Left renal pelvis (tissue), 4 donors: ENCODE results near the gene GPRC5A. TPM values are rescaled to one million over a fixed set of nuclear protein-coding genes. Genes with fewer than 3 reads are reported as not detected.
A peak's percentile ranks its signal among the peaks of the same experiment; 100 is the strongest.
"Not testable (repeated sequence)": the region's sequence is repeated elsewhere in the genome, so short reads cannot be mapped to it uniquely, and the experiment has no call there.

Experiments
- DNase-seq, 4 donors: peaks; one replicate each; pipeline ENCODE4 v3.0.0-alpha.2; 2013; ENCODE audit warnings: low read depth in 4 of 4, low spot score in 3 of 4
- polyA plus RNA-seq, 4 donors: library from polyadenylated mRNA; unstranded; fragments of 120-200 nt; gene quantifications; one replicate each; pipeline ENCODE4 v1.2.1, GENCODE V29; 2013; ENCODE audit not compliant: insufficient read length in 4 of 4

GPRC5A gene
- polyA plus RNA-seq: 10 to 100 TPM in 1 of 4 donors, 1 to 10 TPM in 3; 7.0 to 12.4 (median 7.9) TPM

- DNase-seq: peak; percentile 66 to 75 (median 72)
Observed at GRCh38 chr12:12891080-12891880, at the start of gene GPRC5A. TSS of gene GPRC5A (plus strand) at chr12:12891562. CDS start at chr12:12908250, 16,688 bp downstream.

- DNase-seq: no peak
Observed at GRCh38 chr12:12845794-12846243, 45.5 kb upstream of the GPRC5A start.

GRCh38 chr12:12846780-12847179, 44.6 kb upstream of the GPRC5A start:
- DNase-seq: not testable (repeated sequence)

- DNase-seq: no peak
Observed at GRCh38 chr12:12853435-12853834, 37.9 kb upstream of the GPRC5A start.

GRCh38 chr12:12859690-12860089, 31.7 kb upstream of the GPRC5A start:
- DNase-seq: no peak

GRCh38 chr12:12864243-12864642, 27.1 kb upstream of the GPRC5A start:
- no peak for DNase-seq

- DNase-seq: no peak
Observed at GRCh38 chr12:12868477-12869235, 22.7 kb upstream of the GPRC5A start.

DNA sequence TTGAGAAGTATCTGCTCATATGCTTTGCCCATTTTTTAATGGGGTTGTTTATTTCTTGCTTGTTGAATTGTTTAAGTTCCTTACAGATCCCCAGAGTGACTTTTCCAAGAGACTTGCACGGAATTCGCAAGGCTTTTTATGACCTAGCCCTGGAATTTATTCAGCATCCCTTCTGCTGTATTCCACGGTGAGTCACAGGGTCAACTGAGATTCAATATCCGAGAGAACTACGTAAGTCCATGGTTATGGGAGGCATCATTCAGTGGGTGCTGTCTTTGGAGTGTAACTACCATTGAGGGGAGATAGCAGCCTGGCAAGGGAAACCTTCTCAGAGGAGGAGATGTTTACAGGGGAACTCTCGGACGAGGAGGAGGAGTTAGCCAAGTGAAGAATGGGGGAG, 20.9 kb upstream of the GPRC5A start:
- DNase-seq: no peak

GRCh38 chr12:12871587-12872138, 19.7 kb upstream of the GPRC5A start:
- no peak for DNase-seq

DNA sequence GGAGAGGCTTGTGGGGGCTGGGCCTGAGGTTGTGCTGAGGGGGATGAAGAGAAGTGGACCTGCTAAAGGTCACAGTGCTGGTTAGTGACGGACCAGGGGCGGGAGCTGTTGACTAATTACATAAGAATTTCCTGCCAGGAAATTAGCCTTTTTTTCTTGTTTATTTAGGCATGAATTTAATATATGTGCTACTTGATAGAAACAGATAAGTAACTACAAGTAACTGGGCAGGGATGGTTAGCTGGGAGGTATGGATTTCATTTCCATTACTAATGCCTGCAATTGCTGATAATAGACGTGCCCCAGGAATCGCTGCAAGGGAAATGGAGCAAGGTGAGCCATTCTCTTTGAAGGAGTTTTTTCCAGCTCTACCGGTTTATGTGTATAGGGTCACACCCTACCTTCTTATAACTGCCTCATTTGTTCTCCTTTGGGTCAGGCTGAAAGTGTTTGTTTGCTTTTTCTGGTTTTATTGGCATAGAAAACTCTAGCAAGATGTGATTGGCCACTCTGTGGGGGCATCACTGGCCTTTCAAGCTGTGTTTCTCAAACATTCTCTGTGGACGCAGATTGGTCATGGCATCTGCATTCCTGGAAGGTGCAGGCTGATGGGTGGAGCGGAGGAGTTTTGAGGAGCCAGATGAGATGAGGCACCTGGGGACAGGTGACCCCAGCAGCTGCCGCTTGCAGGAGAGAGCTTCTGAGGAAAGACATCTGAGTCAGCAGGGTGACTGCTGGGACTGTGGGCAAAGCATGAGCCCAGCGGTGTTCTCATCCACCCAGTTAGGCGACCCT, 19.0 kb upstream of the GPRC5A start:
- DNase-seq: no peak

DNA sequence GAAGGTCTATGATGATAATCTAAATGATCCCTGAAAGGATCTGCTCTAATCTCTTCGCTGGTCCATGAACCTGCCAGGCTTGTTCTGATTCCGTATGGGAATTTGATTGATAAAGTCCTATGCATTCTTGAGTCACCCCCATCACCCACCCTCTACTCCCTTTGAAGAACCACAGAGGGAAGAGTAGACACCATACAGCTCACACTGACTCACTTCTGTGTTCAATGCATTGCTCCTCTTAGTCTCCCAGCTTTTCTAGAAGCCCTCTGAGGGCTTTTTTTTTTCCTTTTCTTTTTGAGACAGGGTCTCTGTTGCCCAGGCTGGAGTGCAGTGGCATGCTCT, 18.5 kb upstream of the GPRC5A start:
- DNase-seq: no peak

- DNase-seq: no peak
Observed at GRCh38 chr12:12874029-12874428, 17.3 kb upstream of the GPRC5A start.

DNA sequence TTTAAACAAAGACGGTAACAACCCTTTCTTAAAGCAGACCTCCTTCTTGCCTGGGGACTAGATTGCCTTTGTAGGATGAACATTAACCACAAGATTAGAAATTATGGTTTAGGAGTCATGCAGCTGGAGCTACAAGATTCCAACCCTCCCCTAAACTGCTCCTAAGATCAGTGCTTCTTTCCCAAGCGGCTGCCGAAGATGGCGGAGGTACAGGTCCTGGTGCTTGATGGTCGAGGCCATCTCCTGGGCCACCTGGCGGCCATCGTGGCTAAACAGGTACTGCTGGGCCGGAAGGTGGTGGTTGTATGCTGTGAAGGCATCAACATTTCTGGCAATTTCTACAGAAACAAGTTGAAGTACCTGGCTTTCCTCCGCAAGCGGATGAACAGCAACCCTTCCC, 16.1 kb upstream of the GPRC5A start:
- DNase-seq: not testable (repeated sequence)

DNA sequence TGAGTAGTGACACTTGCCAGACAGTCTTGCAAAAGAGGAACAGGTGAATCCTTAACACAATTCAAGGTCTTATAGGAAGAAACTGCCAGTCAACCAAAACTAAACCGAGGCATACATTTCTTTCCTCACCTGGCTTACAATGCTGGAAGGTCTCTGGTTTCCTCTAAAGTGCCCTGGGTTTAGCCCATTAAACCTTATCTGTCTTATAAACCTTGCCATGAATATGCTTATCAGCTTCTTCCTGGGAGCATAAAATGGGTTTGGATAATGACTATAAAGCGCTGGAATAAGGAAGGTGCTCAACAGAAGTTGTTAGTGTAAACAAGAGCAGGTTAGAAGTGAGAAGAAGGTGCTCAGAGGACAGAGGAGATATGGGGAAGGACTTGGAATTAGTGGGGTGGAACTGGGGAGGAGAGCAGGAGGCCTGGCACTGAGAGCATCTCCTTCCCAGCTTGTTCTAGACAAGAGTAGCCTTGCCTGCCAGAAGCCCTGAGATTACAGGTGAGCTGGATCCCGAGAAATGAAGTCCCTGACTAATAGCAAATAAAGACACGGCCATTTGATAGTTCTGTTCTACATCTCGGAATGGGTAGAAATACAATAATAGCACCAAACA, 14.1 kb upstream of the GPRC5A start:
- DNase-seq: no peak

GRCh38 chr12:12877781-12878455, 13.4 kb upstream of the GPRC5A start:
- DNase-seq: no peak

DNA sequence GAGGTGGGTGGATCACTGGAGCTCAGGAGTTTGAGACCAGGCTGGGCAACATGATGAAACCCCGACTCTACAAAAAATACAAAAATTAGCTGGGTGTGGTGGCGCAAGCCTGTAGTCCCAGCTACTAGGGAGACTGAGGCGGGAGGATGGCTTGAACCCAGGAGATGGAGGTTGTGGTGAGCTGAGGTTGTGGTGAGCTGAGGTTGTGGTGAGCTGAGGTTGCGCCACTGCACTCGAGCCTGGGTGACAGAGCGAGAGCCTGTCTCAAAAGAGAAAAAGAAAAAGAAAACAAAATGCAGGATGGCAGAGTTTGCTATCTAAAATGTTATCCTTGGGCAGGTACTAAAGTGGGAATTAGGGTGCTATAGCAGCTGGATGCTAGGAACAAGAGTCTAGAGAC, 10.8 kb upstream of the GPRC5A start:
- DNase-seq: no peak

- no peak for DNase-seq
Observed at GRCh38 chr12:12881151-12881909, 10.0 kb upstream of the GPRC5A start.

DNA sequence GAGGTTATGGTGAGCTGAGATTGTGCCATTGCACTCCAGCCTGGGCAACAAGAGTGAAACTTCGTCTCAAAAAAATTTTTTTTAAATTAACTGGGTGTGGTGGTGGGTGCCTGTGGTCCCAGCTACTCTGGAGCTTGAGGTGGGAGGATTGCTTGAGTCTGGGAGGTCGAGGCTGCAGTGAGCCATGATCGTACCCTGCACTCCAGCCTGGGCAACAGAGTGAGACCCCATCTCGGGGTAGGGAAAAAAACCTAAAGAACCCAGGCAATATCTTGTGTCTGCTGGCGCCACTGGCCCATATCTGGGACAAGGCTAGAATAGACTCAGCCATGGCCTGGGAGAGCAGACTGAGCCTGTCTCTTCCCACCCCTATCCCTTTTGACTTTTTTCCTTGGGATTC, 9.1 kb upstream of the GPRC5A start:
- DNase-seq: no peak

DNA sequence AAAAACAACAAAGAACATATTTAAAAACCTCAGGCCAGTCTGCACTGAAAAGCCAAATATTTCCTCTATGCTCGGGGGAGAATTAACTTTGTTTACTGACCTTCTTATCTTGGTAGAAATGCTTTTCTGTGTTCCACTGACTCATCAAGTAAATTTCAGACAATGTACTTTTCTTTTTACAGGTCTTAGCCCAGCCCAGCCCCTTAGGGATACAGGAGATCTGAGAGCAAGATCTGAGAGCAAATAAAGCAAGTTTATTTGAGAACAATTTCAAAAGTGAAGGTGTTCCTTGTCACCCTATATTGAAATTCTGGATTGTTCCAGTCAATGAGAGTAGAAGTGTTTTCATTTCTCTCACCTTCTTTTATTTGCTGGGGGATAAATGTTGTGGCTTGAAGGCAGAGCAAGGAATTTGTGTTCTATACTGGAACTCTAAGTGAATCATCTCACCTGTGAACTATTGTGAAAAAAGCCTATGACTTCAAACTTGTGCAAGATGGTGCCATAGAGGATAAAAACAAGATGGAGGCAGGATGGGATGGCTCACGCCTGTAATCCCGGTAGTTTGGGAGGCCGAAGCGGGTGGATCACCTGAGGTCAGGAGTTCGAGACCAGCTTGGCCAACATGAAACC, 7.9 kb upstream of the GPRC5A start:
- DNase-seq: no peak
